HG02973 (cell line): Measurements from ENCODE around the gene MRAS.

Experiments used
- ATAC-seq: cut with Tn5 transposase; IDR thresholded peaks from one replicate; pipeline ENCODE4 v1.9.1; 2021; ENCODE audit warnings: moderate library complexity; ENCODE audit not compliant: unreplicated experiment

The MRAS gene

DNA sequence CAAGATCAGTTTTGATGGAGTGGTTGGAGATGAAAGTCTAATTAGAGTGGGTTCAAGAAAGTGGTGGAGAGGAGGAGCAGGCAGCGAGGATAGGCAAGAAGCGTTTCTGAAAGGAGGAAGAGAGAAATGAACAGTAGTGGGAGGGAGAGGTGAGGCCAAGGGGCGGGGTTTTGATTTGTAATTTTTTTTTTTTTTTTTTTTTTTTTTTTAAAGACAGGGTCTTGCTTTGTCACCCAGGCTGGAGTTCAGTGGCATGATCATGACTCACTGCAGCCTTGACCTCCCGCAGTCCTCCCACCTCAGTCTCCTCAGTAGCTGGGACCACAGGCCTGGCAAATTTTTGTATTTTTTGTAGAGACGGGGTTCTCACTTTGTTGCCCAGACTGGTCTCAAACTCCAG lies 36.6 kb downstream of the MRAS start:
- ATAC-seq, result no peak

DNA sequence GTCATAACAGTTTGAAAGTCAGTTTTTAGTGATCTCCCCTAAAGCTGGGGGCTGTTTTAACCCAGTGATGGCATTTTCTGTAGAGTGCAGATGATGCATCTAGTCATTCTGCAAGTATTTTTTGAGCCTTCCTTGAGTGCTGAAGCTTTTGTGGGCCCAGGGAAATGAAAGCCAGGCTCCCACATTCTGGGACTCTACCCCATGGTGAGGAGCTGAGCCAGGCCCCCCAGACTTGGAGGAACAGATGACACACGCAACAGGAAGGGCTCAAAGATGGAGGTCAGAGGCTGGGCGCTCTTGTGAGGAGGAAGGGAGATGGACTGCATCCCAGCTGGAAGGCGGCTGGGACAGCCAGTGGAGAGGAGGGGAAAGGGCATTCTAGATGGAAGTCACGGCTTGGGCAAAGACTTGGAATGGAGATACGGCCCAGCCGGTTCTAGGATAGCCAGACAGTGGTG lies 40.8 kb downstream of the MRAS start:
- no peak for ATAC-seq

DNA sequence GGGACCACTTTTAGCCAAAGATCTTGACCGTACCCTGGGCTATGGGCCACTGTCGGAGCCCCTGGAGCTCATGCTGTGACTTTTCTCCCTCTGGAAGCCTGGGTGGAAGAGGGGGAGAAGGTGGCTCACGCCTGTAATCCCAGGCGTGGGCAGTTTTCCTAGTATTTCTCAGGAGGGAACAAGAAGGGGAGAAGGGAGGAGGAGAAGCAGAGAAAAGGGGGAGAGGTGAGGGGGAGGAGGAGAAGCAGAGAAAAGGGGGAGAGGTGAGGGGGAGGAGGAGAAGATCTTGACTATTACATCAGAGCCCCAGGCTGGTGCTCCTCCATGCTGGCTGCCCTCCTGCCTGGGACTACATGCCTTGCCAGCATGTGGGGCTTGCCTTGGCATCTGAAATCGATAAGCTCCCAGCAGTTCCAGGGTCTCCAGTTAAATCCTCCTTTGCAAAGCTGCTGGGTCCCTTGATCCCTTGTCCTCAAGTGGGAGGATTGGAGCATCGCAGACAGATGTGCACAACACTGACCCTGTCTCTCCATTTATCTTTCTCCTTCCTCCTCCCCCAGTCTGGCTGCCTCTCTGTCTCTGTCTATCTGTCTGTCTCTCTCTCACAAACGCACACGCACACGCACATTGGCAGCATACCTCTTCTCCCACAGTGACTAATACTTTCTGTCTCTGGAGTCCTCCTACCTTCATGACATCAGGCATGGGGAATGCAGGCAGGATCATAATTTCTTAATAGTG lies 41.6 kb downstream of the MRAS start:
- ATAC-seq, result no peak

DNA sequence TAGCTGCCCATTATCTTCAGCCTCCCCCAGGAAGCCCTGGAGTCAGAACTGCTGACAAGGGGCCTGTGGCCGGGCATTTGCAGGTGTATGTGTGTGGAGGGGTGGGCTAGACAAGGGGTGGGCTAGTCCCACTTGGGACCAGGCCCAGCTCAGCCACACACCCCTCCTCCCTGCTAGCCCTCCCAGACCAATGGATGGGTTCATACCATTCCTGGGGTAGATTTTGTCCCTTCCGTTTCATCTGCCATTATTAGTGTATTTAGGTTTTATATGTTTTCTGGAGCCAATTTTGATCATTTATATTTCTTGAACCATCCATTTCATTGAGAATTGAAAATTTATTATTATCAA lies 42.2 kb downstream of the MRAS start:
- no peak for ATAC-seq

DNA sequence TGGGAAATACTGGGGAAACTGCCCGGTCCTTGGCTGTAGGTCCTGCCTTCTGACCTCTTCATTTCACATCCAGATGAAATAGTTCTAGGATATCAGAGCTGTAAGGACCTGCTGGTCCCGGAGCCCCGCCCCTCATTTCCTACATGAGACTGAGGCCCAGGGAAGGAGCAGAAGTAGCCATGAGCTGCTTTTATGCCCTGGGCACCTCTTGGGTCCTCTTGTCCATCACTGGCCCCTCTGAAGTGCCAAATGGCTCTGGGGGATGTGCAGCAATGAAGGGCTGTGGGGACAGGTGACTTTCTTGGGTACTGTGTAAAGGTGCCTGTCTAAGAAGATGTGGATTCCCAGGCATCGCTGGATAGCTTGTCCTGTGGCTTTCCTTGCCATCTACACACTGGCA lies 45.8 kb downstream of the MRAS start:
- no peak for ATAC-seq

DNA sequence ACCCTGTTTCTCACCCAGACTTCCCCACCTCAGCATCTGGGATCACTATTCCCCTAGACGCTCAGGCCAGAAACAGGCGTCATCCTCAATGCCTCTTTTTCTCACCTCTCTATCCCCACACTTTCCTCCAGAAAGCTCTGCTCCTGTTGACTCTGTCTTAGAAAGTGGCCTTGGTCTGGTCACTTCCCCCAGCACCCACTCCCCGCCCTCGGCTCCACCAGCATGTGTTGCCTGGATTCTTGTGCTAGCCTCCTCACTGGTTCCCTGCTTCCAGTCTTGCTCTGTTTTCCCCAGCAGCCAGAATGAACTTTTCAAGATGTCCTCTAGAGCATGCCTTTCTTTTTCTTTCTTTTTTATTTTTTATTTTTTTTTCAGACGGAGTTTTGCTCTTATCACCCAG lies 46.3 kb downstream of the MRAS start:
- ATAC-seq, result no peak

DNA sequence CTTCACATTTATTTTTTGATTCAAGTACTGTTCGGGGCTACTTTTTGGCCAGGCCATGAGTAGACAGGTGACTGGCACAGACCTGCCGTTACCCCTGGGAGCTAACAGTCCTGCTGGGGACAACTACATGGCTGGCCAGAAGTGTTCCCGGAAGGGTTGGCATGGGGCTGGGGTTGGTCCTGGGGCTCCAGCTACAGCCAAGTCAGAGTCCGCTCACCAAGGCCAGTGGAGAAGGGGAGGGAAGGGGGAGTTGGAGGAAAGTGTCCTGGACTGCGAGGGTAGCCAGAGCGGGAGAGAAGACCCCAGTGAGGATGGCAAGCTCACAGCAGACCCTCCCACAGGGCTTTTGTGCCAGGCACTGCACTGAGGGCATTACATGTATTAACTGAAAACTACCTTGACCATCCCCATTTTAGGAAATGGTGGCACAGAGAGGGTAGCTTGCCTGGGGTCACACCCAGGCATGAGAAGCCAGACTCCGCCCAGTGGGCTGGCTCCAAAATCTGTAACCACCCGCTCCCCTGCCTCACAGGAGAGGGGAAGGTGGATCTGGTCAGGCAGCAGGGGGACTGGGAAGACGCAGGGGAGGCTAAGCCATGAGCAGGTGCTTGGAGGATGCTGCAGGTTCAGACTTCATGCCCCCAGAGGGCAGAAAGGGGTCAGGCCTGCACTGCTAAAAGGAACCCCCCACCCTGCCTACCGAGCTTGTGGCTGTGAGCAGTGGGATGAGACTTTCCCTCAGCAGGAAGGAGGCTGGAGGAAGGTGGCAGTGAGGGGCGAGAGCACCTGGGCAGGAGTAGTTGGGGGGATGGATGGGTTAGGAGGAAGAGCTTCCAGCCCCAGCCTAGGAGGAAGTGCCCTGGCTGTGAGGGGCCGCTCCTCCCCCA lies 47.7 kb downstream of the MRAS start:
- ATAC-seq, result no peak

DNA sequence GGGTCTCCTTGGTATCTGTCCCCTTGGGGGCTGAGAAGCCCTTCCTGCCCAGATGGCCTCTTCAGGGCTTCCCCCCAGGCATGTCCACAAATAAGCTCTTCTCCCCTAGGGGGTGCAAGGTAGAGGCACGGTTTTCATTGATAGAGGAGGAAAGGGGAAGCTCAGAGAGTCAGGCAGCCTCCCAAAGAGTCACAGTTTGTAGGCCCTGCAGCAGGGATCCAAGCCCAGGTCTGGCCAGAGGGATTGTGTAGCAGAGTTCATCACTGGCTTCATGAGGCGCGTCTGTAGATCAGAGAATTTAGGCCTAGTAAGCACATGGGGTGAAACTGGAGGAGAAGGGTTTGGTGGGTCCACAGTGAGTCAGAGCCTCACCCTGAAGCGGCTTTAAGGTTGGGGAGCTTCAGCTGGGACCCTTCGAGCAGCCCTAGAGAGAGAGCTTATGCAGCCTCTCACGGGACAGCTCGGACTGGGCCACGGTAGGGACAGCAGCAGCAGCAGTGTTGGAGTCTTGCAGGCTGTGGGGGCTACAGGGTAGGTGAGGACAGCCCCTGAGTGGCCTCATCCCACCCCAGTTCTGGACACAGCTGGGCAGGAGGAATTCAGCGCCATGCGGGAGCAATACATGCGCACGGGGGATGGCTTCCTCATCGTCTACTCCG lies 48.5 kb downstream of the MRAS start:
- no peak for ATAC-seq

DNA sequence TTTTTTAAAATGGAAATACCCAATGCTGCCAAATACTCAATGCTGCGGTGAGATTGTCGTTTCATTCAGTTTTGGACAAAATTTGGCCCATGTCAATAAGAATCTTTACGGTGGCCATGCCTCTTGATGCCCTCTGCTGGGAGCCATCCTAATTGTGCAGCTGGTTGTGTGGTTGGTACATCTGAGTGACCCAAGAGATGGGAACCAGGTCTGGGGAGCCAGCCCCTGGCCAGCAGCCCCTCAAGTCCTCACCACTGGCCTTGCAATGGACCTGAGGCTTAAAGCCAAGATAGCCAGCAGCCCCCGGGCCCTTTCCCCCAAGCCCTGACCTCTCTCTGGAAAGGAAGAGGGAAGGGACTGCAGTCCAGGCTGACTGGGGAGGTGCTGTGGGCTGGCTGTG lies 49.6 kb downstream of the MRAS start:
- no peak for ATAC-seq

DNA sequence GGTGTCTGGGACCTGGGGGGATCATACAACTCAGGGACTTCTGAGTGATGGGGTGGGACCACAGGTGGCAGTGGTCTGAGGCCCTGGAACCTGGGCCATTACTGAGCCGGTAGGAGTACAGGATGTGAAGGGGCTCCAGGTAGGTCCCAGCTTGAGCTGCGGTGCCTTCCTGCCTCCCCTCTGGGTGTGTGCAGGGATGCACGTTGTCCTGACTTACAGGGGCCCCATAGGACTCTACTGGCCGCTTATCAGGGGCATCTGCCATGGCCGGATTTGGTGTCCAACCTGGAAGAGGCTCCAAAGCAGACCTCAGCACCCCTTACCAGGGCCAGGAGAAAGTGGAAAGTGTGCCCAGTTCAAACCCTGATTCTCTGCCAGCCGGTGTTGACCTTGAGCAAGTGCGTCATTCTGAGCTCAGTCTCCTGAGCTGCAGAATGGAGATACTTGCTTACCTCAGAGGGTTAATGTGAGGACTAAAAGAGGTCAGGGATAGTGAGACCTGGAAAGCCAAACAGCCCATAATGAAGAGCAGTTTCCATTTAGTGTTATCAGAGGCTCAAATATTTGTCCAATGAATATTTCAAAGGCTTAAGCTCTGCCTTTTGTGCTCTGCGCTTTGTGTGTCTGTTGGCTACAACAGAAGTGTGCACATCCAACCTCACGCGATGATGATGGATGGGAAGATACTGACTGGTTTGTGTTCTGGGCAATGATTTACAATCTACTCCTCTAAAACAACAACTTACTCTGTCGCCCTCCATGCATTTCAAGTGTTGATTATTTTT lies 50.6 kb downstream of the MRAS start:
- no peak for ATAC-seq

DNA sequence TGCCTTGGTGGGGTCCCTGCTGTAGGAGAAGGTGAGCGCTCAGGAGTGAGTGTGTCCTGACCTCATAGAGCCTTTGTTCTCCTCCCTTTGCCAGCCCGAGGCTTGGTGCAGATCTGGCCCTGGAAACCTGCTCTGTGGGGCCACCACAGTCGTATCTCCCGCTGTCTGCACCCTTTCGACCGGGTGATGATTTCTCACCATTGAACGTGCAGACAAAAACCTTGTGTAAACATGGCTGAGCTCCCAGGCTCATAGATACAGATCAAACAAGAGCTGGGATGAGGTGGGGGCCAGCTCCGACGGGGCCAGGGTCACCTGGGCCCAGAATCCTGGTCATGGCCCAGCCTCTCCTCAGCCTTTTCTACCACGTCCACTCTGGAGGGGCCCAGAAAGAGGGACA lies 51.4 kb downstream of the MRAS start:
- no peak for ATAC-seq

DNA sequence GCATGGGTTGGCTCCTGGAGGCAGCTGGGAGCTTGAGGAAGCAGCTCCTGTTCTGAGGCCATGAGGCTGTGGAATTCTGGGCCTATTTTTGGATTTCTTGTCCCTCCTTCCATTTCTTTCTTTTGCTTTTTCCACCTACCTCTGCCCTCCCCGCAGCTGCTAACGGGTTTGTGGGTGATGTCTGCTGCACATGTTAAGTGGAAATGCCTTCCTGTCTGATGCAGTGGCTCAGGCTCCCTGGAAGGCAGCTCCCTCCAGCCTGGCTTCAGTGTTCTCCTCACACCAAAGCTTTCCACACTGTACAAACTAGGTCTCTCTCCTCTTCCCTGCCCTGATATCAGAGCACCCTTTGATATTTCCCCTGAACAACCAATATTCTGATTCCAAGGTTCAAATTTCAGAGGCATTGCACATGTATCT lies 52.3 kb downstream of the MRAS start:
- ATAC-seq, result no peak

DNA sequence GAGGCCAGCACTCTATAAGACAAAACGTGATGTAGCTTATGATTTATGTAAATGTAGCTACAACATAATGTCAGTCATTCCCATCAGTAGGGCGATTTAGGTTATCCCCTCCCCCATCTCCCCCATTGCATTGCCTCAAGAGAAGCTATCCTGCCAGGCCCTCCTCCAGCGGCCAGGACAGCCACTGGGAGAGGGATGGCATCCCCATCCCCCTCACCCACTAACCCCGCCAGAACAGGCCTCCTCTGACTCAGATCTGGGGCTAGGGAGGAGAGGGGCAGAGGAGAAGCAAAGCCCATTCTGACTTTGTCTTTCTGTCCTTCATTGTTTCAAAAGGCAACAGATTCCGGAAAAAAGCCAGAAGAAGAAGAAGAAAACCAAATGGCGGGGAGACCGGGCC lies 53.5 kb downstream of the MRAS start:
- no peak for ATAC-seq

DNA sequence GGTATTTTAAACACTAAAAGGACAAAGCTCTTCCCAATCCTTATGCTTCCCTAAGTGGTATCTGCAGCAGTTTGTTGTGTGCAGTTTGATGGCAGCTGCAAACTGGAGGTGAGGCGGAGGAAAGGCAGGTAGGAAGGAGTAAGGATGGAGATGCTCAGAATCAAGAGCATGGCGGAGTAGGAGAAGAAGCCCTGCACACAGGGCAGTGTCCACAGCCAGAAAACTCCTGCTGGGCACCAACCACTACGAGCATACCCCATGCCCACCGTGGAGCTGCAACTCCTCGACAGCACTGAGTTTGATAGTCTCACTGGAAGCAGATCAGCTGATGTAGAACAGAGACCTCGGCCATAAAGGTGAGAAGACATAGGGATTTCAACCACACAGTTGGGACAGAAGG lies 55.7 kb downstream of the MRAS start:
- ATAC-seq, result no peak

DNA sequence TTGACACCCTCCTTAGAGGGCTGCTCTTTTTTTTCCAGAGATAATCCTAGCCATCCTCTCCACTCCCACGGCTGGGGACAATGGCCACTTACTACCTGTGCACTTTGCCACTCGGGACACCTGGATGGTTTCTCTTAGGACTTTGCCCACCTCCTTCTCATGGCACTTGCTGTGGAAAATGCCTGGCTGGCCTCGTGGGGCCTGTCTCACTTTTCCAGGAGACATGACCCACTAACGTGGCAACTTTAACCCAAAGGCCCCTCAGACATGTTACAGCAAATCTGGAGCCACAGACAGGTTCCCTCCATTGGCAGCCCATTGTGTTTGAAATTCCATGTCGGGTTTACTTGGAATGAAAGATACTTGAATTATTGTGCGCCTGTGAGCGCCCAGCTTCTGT lies 56.6 kb downstream of the MRAS start:
- ATAC-seq, result no peak

DNA sequence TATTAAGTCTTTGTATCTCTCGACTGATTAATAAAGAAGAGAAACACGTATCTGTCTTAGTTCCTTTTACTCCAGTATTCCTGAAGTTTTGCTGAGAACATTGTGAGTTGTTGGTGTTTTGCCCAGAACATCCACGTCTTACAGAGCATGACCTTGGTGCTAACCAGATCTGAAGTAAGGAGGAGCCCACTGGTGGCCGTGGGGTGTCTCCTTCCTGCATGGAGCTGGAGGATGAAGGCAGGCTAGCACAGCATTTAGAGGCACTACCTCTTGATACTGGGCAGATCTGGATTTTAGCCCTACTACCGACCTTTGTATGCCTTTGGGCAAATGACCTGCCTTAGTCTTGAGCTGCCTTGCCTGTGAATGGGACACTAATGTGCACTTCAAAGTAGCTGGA lies 57.1 kb downstream of the MRAS start:
- ATAC-seq, result no peak

DNA sequence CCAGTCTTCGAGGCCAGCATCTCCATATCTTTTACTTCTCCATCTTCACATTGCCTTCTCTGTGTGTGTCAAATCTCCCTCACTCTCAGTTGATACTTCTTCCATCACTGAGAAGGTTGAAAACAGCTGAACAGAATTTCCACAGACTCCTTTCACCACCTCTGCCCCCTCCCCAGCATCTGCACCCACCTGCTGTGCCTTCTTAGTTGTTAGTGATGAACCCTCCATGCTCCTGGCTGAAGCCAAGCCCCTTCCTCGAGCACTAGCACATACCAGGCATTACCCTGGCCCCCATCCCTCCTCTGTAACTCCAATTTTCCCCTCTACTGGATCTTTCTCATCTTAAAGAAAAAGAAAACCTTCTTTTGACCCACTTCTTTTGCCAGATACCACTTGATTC lies 58.2 kb downstream of the MRAS start:
- ATAC-seq, result no peak

DNA sequence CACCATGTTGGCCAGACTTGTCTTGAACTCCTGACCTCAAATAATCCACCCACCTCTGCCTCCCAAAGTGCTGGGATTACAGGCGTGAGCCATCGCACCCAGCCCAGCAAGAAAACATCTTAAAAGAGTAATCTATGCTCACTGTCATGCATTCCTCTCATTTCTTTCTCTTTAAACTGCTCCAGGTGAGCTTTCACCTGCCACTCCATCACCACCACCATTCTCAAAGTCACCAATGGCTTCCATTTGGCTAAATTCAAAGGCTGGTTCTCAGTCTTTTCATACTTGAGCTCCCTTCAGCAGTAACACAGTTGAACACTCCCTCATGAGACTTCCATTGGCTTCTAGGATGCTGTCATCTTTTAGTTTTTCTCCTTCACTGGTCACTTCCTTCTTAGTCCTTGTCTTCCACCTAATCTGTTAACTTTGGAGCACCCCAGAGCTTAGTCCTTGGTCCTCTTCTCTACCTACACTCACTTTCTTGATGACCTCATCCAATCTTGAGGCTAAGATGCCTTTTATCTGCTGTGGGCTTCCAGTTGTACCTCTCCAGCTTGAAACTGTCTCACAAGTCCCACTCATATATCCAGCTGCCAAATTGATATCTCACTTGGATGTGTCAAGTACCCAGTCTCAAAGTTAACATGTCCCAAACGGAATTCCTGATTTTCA lies 59.0 kb downstream of the MRAS start:
- ATAC-seq, result no peak

DNA sequence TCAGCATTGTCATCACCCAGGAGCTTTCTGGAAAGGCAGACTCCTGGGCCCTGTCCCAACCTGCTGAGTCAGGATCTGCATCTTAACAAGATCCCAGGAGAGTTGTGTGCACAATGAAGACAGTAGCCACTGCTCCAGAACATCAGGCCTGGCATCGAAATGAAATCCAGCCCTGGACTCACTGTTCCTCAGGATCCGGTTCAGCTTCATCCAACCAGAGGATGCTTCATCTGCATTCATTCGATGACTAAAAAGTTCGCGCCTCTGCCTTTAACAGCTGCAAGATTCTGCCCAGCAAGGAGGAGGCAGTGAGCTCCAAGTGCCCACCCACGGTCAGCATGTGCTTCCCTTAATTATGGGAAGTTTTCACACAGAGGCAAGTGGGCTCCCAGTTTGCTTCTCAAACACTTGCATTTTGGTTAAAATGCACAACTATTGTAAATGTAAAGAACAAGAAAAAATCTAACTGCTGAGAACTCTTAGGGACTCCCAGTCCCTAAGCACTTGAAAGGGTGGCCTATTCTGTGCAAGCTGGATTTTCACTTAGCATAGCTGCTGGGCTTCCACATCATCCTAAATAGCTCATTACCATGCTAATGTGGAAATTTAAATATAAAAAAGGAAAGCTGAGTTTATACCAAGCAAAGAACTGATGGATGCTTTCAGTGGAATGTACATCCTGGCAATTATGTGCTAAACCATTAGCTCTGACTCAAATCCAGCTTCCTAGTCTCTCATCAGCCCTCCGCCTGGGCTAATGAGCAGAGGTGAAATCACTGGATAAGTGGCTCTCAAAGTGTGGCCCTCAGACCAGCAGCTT lies 60.6 kb downstream of the MRAS start:
- no peak for ATAC-seq
